ENCODE measurements around the gene CCNC.
A peak's percentile ranks its signal among the peaks of the same experiment; 100 is the strongest.

The CCNC gene, protein sequence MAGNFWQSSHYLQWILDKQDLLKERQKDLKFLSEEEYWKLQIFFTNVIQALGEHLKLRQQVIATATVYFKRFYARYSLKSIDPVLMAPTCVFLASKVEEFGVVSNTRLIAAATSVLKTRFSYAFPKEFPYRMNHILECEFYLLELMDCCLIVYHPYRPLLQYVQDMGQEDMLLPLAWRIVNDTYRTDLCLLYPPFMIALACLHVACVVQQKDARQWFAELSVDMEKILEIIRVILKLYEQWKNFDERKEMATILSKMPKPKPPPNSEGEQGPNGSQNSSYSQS

DNA sequence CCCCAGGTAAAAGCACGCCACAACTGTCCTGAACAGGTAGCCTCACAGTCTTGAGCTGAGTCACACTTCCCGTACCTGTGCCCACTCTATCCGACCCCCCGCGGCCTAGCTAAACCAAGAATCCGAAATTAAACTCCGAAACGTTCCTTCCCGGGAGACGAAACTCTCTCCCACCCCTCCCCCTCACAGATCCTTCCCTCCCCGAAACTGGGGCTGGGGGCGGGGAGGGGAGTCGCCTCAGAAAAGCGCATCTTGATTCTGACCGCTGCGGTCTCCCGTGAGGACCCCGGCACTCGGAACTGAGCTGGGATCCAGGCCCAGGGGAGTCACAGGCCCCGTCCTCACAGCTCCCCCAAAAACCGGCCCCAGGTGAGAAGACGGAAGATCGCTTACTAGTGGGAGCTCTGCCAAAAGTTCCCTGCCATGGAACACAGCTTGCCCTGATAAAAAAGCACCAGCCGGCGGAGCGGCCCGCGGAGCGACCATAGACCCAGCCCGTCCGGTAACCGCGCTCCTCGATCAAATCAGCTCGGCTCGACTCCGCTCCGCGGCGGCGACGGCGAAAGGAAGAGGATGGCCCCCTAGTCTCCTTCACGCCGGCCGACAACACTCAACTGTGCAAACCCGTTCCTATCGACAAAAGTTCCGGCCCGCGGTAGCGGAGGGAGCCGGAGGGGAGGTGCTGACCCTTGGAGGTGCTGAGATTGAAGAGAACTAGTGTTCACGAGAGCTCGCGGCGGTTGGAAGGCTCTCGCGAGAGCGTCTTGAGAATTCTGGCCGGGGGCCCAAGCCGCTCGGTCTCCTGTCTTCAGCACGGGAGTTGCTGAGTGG lies at the start of gene CCNC:
Gene CCNC (minus strand): TSS at position 558 of the 831 bp plus-strand sequence. CDS start 133 bp downstream, at position 425.
- DNase-seq (ENCODE audit: low spot score): peak; percentile 95

- no peak for DNase-seq (ENCODE audit: low spot score)
Measured at GRCh38 chr6:99617131-99617530, 48.7 kb upstream of the CCNC start.

DNA sequence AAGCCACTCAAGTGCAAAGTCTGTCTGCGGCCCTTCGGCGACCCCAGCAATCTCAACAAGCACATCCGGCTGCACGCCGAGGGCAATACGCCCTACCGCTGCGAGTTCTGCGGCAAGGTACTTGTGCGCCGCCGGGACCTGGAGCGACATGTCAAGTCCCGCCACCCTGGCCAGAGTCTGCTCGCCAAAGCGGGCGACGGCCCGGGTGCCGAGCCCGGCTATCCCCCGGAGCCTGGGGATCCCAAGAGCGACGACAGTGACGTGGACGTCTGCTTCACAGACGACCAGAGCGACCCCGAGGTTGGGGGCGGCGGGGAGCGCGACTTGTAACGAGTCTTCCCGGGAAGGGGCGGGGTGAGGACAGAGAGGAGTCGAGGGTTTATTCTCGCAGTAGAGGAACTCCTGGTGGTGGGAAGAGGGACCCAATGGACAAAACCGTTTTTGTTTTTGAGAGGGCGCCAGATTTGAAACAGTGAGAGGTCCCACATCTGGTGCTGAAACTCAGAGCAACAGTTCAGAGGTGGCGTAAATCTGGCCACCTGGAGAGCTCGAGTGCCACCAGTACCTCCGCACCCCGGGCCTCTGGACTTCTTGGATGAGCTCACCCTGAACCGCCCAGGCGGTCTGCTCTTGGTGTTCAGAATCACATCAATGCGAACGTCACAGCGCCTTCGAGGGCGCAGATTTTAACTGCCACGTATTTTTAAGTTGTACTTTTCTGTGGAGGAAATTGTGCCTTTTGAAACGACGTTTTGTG lies 46.1 kb upstream of the CCNC start:
- no peak for DNase-seq (ENCODE audit: low spot score)

DNA sequence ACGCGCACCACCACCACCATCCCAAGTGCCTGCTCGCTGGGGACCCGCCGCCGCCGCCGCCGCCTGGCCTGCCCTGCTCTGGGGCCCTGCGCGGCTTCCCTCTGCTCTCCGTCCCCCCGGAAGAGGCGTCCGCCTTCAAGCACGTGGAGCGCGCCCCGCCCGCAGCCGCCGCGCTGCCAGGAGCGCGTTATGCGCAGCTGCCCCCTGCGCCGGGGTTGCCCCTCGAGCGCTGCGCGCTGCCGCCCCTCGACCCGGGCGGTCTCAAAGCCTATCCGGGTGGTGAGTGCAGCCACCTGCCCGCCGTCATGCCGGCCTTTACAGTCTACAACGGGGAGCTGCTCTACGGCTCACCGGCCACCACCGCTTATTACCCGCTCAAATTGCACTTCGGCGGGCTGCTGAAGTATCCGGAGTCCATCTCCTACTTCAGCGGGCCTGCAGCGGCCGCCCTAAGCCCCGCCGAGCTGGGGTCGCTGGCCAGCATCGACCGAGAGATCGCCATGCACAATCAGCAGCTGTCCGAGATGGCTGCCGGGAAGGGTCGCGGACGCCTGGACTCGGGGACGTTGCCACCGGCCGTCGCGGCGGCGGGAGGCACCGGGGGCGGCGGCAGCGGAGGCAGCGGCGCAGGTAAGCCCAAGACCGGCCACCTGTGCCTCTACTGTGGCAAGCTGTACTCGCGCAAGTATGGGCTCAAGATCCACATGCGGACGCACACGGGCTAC lies 45.4 kb upstream of the CCNC start:
- DNase-seq (ENCODE audit: low spot score): no peak

DNA sequence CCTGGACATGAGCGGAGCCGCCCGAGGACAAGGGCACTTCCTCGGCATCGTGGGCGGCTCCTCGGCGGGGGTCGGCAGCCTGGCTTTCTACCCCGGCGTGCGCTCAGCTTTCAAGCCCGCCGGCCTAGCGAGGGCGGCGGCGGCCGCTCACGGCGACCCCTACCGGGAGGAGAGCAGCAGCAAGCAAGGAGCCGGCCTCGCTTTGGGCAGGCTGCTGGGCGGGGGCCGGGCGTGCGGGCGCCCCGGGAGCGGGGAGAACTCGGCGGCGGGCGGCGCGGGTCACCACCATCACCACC lies 44.9 kb upstream of the CCNC start:
- DNase-seq (ENCODE audit: low spot score): peak; percentile 34

- no peak for DNase-seq (ENCODE audit: low spot score)
Measured at GRCh38 chr6:99612551-99613408, 44.3 kb upstream of the CCNC start.

GRCh38 chr6:99611148-99611547 lies 42.7 kb upstream of the CCNC start:
- no peak for DNase-seq (ENCODE audit: low spot score)

DNA sequence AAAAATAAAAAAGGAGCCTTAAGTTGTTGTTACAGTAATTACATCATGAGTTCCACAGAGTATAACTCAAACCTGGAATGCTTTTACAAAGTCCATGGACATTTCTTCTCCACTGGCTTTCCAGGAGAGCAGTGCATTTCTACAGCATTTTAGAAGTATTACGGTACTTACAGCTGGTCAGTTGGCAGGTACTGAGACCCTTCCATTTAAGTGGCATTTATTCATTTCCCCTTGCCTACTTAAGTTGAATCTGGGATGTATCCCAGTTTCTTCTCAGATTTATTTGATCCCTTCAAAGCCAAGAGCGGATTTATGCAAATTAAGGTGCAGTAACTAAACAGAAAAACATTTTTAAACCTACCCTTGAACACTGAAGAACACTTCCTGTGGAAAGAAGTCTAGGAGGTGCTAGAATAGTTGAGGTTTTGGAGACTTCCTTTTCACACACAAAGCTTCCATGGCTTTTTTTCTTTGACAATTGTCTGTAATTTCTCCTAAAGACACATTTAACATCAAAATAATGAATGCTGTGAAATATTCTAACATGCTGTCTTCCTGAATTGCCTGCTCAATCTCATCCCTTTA lies 41.5 kb upstream of the CCNC start:
- DNase-seq (ENCODE audit: low spot score): no peak

DNA sequence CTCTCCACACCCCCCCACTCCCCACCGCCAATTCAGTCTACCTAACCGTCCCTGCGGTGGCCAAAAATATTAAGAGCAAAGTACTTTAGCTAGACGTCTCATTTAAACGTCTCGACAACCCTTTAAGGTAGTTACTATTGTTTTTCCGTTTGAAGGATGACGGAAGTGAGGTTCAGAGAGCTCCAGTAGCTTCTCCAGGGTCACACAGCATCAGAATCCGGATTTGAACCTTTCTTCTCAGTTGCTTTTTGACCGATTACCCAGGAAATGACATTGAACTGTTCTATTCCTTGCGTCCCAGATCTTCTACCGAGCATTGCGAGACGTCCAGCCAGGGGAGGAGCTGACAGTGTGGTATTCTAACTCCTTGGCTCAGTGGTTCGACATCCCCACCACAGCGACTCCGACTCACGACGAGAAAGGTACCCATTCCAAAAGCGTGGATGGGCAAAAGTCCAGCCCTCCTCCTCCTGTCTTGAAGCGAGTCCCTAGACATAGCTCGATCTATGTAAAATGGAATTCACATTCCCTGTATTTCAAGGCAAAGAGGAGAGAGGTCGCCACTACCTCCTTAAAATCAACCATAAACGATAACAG lies 40.5 kb upstream of the CCNC start:
- DNase-seq (ENCODE audit: low spot score): no peak

DNA sequence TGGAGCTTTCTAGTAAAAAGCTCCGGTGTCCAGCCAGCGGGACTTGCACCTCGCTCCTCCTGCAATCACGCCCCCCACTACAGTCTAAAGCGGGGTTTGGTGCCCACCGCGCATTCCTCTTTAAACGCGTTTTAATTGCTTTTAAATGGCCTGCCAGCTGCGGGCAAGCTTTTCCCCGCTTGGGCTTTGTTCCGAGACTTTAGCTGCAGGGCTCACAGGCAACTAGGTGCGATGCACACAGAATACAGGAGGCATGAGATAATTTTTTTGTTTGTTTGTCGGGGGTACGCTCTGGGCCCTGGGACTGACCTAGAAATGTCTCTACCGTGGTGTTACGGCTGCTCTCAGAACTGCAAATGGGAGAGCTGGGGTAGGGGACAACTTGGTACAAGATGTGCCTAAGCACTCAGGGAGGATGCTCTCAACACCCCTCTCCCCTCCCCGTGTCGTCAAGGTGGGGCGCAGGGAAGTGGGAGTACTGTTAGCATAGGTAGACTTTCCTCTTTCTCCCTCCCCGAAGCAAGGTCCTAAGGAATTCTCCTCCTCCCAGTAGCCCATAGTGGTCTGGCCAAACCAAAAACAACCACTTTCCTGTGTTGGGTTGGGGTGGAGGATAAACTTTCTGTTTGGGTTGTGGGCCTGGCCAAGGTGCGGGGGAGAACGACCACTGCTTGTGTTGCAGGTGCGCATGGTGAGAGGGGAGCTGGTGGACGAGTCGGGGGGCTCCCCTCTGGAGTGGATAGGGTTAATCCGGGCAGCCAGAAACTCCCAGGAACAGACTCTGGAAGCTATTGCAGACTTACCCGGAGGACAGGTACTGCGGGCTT lies 39.8 kb upstream of the CCNC start:
- no peak for DNase-seq (ENCODE audit: low spot score)

GRCh38 chr6:99607416-99608036 lies 39.1 kb upstream of the CCNC start:
- no peak for DNase-seq (ENCODE audit: low spot score)

- DNase-seq (ENCODE audit: low spot score): no peak
Measured at GRCh38 chr6:99606656-99607415, 38.4 kb upstream of the CCNC start, which contains the start of gene PRDM13. PRDM13 (plus strand) TSS chr6:99606833; CDS start chr6:99607035, 202 bp downstream.

DNA sequence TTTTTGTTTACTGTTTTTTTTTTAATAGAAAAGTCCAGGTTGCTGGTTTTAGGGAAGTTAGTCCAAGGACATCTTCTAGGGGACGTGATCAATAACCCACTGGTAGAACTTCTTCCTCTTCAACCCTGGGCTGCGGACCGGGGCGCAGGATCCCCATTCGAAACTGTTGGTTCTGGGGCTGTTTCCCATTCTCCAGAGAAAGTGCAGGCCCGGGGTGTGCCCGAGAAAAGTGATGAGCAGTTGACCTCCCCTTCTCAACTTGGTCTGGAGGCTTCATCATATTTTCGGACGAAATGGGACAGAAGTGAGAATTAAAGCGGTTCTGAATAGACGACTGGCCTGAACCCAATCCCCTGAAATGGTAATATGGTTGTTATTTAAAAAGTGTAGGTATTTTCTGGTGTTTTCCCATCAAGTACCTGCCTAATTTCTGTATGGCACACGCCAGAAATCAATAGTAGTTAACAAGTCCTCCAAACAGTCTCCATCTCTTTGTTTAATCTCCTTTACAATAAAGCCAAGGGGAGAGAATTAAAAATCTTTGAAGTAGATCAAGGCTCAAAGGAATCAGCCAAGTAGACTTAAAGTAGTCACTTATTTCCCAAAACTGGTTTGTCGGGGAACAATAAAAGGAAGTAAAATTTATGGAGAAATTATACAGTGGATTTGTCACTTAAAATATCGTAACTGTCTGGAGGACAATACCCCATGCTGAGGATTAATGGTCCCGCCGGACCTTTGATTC lies 37.6 kb upstream of the CCNC start:
- no peak for DNase-seq (ENCODE audit: low spot score)

DNA sequence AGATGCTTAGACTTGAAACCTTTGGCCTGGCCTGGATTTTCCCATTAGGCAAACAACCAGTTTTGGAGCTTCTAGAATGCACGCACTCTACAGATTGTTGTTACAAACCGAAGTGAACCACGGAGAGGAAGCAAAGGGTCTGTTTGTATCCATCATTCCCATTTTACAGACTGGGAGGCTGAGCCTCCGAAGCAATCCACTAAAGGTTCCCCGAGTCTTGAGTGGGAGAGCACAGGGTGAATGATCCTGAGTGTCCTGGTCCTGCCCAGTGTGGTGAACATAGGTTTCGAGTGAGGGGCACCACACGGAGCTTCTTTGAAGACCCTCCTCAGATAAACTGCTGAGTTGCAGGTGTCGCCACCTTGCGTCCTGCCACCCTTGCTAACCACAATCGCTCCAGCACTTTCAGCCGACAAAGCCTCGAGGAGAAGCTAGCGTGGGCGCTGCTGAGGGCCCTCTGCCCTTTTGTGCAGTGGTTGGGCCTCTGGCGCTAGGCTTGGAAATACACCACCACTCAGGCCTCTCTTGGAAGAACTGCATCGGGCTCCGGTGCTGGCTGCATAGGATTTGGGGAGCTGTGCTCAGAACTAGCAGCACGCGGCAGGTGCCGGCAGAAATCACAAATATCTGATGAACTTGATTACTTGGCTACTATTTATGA lies 36.7 kb upstream of the CCNC start:
- DNase-seq (ENCODE audit: low spot score): no peak

- DNase-seq (ENCODE audit: low spot score): no peak
Measured at GRCh38 chr6:99604166-99605073, 36.0 kb upstream of the CCNC start.

Data from AG08395 (cell line).